ENCODE data around the gene NOP16.

The NOP16 gene

DNA sequence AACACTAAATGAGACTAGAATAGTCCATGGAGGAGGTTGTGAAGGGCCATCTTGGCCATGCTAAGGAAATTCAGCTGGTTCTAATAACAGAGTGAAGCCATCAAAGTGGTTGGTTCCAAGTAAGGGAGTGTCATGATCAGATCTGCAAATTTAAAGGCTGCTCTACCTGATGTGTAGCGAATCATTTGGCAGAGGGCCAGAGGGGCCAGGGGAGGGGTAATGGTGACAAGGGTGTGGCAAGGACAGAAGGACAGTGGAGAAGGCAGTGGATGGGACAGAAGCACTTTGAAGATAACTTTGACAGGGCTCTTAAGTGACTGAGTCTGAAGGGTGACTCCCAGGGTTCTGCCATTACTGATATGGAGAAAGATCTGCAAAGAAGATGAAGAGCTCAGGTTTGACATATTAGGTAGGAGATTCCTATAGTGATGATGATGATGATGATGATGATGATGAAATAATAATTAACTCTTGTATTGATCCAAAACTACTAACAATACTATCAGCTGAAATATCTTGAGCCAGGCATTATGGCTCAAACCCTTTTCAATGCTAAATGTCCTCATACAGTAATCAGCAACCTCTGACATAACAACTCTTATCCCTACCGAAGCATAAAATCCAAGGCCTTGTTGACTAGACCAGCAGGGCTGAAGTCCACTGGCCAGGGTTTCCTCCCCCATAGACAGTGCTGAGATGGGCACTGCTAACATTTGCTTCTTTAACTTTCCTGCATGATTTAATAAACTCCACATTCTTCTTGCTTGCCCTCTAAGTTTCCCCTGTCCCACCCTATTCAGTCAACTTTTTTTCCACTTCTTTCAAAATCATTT is 46.9 kb downstream of the NOP16 start:
- no peak for DNase-seq
- H3K27me3 ChIP-seq = no peaks in the 10 kb centered on the region
- H3K9me3 ChIP-seq = no peaks in the 10 kb centered on the region
- no peak for TF ChIP-seq CTCF (IDR thresholded peaks at IDR 0.05; ENCODE audit: low read depth, low read length)
- no peak overlapping the region for H3K4me3 ChIP-seq (ENCODE audit: low read depth, low read length)
- H3K36me3 ChIP-seq = peaks cover 11% of the 10 kb centered on the region
- no peaks in the 10 kb centered on the region for H3K4me1 ChIP-seq

- no peak for TF ChIP-seq CTCF (IDR thresholded peaks at IDR 0.05; ENCODE audit: low read depth, low read length)
- DNase-seq = no peak
- no peaks in the 10 kb centered on the region for H3K4me1 ChIP-seq
- no peaks in the 10 kb centered on the region for H3K9me3 ChIP-seq
- no peaks in the 10 kb centered on the region for H3K27me3 ChIP-seq
- no peak overlapping the region for H3K4me3 ChIP-seq (ENCODE audit: low read depth, low read length)
- peaks cover 4% of the 10 kb centered on the region; the same call in 1 of the 2 replicates for H3K36me3 ChIP-seq
Observed at GRCh38 chr5:176339304-176339703, 49.1 kb downstream of the NOP16 start.

DNA sequence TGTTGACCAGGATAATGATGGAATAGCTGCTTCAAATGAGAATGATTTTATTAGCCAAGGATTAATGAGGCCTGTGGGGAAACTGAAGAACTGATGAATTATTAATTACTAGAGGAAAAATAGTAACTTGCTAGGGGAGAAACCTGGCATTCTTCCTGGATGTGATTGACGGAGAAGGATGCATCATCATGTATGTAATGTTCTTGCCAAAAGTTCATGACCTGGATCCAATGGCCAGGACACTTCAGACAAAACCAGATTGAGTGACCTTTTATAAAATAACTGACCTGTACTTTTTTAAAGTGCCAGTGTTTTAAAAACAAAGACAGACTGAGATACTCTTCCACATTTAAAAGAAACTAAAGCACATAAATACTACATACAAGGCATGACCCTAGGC is 50.5 kb downstream of the NOP16 start:
- no peak for DNase-seq
- H3K36me3 ChIP-seq = no peaks in the 10 kb centered on the region
- no peak for TF ChIP-seq CTCF (IDR thresholded peaks at IDR 0.05; ENCODE audit: low read depth, low read length)

DNA sequence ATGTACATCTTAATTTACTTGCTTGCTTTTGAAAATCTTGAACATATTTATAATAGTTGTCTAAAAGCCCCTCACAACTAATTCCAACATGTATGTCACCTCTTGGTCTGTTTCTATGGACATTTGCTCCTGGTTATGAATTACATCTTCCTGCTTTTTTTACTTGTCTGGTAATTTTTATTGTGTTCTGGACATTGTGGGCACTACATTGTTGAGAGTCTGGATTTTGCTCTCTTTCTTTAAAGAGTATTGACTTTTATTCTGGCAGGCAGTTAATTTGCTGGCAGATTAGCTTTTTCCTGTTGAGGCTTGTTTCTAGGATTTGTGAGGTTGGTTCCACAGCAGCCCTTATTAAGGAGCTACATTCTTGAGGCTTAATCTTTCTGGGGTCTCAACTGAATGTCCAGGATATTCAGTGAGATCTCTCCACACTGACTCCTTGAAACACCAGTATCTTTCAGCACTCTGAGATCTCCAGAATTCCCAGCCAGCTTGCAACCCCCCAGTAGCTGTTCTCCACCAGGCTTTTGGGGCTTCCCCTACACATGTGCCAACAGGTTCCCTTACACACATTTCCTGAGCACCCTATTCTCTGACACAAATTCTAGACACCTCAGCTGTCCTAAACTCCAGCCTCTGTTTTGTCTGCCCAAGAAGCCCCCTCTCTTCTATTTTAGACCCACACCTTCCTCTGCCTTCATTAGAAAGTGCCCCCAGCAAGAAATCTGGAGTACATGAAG is 54.2 kb downstream of the NOP16 start:
- no peak for TF ChIP-seq CTCF (IDR thresholded peaks at IDR 0.05; ENCODE audit: low read depth, low read length)
- no peaks in the 10 kb centered on the region for H3K9me3 ChIP-seq
- no peak overlapping the region for H3K4me3 ChIP-seq (ENCODE audit: low read depth, low read length)
- H3K4me1 ChIP-seq = no peaks in the 10 kb centered on the region
- no peaks in the 10 kb centered on the region for H3K27me3 ChIP-seq
- H3K36me3 ChIP-seq = no peaks in the 10 kb centered on the region
- DNase-seq = no peak

More for the DNA sequence above, 50.5 kb downstream of the NOP16 start:
- Histone ChIP-seq H3K4me3 (ENCODE audit: low read depth, low read length) (no peak overlapping the region), H3K4me1 (no peaks in the 10 kb centered on the region), H3K9me3 (no peaks in the 10 kb centered on the region), H3K27me3 (no peaks in the 10 kb centered on the region)

All from BE2C (cell line).